HL-60 (cell line): ENCODE measurements around the gene GSK3B.

ENCODE experiments used
- DNase-seq, 2 experiments: peaks; one replicate each; pipeline ENCODE4 v3.0.0-alpha.2; 2010 to 2020; ENCODE audit warnings: low read depth in 1 of 2, low spot score in 1 of 2
- H3K27ac ChIP-seq: fragments of 250-450 bp; sonication (Bioruptor Pico); replicated peaks from 2 replicates; pipeline ENCODE4 v1.5.1; 2020; ENCODE audit warnings: mild to moderate bottlenecking, moderate library complexity
- H3K27me3 ChIP-seq: fragments of 250-450 bp; sonication (Bioruptor Pico); 2 replicates; pipeline ENCODE4 v1.5.1; 2021; ENCODE audit warnings: mild to moderate bottlenecking, moderate library complexity; ENCODE audit not compliant: insufficient read depth, poor library complexity, severe bottlenecking
- H3K4me3 ChIP-seq: replicated peaks from 2 replicates; pipeline ENCODE4 v1.5.1; 2011; ENCODE audit warnings: mild to moderate bottlenecking, control low read depth, low read length; ENCODE audit not compliant: insufficient read depth
- GABPA ChIP-seq: IDR thresholded peaks from 2 replicates; pipeline ENCODE4 v1.6.1; 2012; ENCODE audit warnings: low read depth
- POLR2AphosphoS5 ChIP-seq: IDR thresholded peaks from 2 replicates; pipeline ENCODE4 v1.6.1; 2012; ENCODE audit warnings: low read depth
- SPI1 ChIP-seq: IDR thresholded peaks from 2 replicates; pipeline ENCODE4 v1.6.1; 2012; ENCODE audit warnings: low read depth, mild to moderate bottlenecking, borderline replicate concordance
- TF ChIP-seq, protein P1 (sequence below): IDR thresholded peaks from 2 replicates; pipeline ENCODE4 v1.6.1; 2012; ENCODE audit warnings: low read depth; ENCODE audit not compliant: insufficient replicate concordance
- TF ChIP-seq, protein P2 (sequence below): IDR thresholded peaks from one replicate; pipeline ENCODE4 v1.5.1; 2011; ENCODE audit warnings: low read length, control low read depth, inconsistent platforms; ENCODE audit not compliant: insufficient read depth

GSK3B gene

DNA sequence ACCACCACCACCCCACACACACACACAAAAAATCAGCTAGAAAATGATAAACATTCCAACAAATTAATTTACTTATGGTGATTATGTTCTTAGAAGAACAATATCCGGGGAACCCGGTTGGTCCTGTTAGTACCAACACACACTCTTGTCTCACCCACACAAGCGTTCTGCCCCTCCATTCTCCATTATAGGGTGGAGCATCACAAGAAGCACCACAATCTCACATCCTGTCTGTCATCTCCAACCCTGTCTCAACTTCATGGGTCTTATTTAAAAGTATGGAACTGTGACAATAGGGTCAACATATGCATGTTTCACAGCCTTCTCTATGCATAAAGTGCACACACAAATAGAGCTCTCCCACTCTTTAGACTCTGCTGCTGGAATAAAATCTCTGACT lies 5.6 kb downstream of the GSK3B start:
- TF ChIP-seq, protein P1, sequence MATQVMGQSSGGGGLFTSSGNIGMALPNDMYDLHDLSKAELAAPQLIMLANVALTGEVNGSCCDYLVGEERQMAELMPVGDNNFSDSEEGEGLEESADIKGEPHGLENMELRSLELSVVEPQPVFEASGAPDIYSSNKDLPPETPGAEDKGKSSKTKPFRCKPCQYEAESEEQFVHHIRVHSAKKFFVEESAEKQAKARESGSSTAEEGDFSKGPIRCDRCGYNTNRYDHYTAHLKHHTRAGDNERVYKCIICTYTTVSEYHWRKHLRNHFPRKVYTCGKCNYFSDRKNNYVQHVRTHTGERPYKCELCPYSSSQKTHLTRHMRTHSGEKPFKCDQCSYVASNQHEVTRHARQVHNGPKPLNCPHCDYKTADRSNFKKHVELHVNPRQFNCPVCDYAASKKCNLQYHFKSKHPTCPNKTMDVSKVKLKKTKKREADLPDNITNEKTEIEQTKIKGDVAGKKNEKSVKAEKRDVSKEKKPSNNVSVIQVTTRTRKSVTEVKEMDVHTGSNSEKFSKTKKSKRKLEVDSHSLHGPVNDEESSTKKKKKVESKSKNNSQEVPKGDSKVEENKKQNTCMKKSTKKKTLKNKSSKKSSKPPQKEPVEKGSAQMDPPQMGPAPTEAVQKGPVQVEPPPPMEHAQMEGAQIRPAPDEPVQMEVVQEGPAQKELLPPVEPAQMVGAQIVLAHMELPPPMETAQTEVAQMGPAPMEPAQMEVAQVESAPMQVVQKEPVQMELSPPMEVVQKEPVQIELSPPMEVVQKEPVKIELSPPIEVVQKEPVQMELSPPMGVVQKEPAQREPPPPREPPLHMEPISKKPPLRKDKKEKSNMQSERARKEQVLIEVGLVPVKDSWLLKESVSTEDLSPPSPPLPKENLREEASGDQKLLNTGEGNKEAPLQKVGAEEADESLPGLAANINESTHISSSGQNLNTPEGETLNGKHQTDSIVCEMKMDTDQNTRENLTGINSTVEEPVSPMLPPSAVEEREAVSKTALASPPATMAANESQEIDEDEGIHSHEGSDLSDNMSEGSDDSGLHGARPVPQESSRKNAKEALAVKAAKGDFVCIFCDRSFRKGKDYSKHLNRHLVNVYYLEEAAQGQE: no peak
- TF ChIP-seq, protein P2, sequence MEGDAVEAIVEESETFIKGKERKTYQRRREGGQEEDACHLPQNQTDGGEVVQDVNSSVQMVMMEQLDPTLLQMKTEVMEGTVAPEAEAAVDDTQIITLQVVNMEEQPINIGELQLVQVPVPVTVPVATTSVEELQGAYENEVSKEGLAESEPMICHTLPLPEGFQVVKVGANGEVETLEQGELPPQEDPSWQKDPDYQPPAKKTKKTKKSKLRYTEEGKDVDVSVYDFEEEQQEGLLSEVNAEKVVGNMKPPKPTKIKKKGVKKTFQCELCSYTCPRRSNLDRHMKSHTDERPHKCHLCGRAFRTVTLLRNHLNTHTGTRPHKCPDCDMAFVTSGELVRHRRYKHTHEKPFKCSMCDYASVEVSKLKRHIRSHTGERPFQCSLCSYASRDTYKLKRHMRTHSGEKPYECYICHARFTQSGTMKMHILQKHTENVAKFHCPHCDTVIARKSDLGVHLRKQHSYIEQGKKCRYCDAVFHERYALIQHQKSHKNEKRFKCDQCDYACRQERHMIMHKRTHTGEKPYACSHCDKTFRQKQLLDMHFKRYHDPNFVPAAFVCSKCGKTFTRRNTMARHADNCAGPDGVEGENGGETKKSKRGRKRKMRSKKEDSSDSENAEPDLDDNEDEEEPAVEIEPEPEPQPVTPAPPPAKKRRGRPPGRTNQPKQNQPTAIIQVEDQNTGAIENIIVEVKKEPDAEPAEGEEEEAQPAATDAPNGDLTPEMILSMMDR: no peak
- TF ChIP-seq POLR2AphosphoS5: no peak
- no peak for TF ChIP-seq SPI1
- TF ChIP-seq GABPA: no peak
- DNase-seq: no peak
- Histone ChIP-seq H3K4me3 (no peak overlapping the region), H3K27me3 (no peaks in the 10 kb centered on the region), H3K27ac (no peak overlapping the region)

DNA sequence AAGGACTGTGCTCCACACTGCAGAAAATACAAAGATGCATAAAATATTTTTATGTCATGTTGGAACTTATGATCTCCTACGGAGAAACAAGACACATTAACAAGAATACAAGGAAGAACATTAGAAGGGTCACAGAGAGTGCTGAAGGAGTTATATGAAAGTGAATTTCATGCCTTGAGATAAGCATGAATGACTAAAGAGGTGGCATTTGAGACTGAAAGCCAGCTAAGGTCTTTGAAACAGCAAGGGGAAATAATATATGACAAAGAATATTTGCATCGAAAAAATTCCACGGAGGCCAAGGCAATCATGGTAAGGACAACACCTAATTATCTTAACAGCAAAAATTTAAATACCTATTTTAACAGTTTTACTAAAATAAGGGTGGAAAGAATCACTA lies 12.5 kb downstream of the GSK3B start:
- DNase-seq: no peak
- no peak overlapping the region for H3K27ac ChIP-seq
- H3K4me3 ChIP-seq: no peak overlapping the region
- H3K27me3 ChIP-seq: no peaks in the 10 kb centered on the region
- TF ChIP-seq, protein P1: no peak
- TF ChIP-seq POLR2AphosphoS5: no peak
- TF ChIP-seq, protein P2: no peak
- TF ChIP-seq GABPA: no peak
- TF ChIP-seq SPI1: no peak

DNA sequence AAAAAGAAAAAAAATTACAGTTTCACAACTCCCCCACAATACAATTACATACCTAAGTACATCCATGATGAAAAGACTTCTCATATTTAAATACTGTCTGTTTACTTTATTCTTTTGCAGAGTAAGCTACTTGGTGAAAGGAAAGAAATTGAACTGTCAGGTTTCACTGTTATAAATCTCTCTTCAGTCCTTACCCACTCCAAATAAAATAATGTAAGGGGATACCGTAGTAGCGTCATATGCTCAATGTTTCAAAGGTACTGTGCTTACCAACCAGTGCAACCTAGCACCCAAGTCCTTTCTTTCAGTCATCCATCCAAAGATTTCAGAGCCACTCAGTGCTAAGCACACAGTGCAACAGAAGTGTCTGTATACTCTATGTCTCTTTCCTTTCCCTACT lies 13.4 kb downstream of the GSK3B start:
- no peak for TF ChIP-seq GABPA
- no peak for TF ChIP-seq POLR2AphosphoS5
- no peak for TF ChIP-seq SPI1
- TF ChIP-seq, protein P1: no peak
- DNase-seq: no peak
- no peaks in the 10 kb centered on the region for H3K27me3 ChIP-seq
- no peak overlapping the region for H3K4me3 ChIP-seq
- no peak overlapping the region for H3K27ac ChIP-seq

DNA sequence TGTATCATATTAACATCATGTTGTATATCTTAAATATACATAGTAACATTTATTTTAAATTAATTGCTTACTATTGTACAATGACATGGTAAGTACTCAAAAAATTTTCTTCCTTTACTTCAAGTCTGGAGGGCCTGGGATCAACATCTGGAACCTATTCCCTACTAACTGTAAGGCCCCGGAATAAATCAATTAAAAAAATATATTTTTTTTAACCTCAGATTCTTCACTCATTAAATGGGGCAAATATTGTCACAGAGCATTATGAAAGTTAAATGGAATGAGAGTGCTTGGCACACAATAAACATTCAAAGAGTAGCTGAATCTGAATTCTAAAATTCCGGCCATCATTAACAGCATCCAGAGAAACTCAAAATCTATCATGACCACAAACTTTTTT lies 16.5 kb downstream of the GSK3B start:
- no peak for DNase-seq
- H3K4me3 ChIP-seq: no peak overlapping the region
- no peak overlapping the region for H3K27ac ChIP-seq
- H3K27me3 ChIP-seq: no peaks in the 10 kb centered on the region
- TF ChIP-seq, protein P2: no peak
- no peak for TF ChIP-seq POLR2AphosphoS5
